LNCAP (cell line): ENCODE results near the gene GABBR1.

ENCODE experiments used
- CTCF ChIP-seq: fragments of 450-650 bp; IDR thresholded peaks from 2 replicates; pipeline ENCODE4 v1.5.1; 2017; ENCODE audit warnings: mild to moderate bottlenecking

Gene GABBR1

GRCh38 chr6:29675561-29675960 lies 42.6 kb upstream of the GABBR1 start:
- TF ChIP-seq CTCF, result no peak

- TF ChIP-seq CTCF, result no peak
These were observed 41.0 kb upstream of the GABBR1 start for GRCh38 chr6:29674008-29674407.

GRCh38 chr6:29673161-29673560 lies 40.2 kb upstream of the GABBR1 start:
- no peak for TF ChIP-seq CTCF

GRCh38 chr6:29671026-29671425 lies 38.0 kb upstream of the GABBR1 start:
- no peak for TF ChIP-seq CTCF

GRCh38 chr6:29667158-29667557 lies 34.2 kb upstream of the GABBR1 start:
- TF ChIP-seq CTCF, result no peak

GRCh38 chr6:29666826-29667130 lies 33.8 kb upstream of the GABBR1 start:
- TF ChIP-seq CTCF, result no peak

- TF ChIP-seq CTCF, result no peak
These were observed 33.2 kb upstream of the GABBR1 start for GRCh38 chr6:29665942-29666825.
